Activated T-cell treated with anti-CD3 and anti-CD28 coated beads, Interleukin-2, amount 50 U/mL, for 4 hours (primary cell): Measurements from ENCODE around the gene SRSF12. TPM values are rescaled to one million over a fixed set of nuclear protein-coding genes. Genes with fewer than 3 reads are reported as not detected.

Experiments used
- ATAC-seq, 2 donors: fragments of 200-7000 bp; cut with Tn5 transposase; one replicate each; pipeline ENCODE4 v1.10.0; 2021
- DNase-seq: peaks from one replicate; pipeline ENCODE4 v3.0.0-alpha.2; 2020
- H3K27me3 Mint-ChIP-seq: one replicate; pipeline ENCODE4 v1.8.0; 2021; ENCODE audit warnings: low read depth, mixed read lengths
- H3K36me3 Mint-ChIP-seq: one replicate; pipeline ENCODE4 v1.8.0; 2022; ENCODE audit warnings: mixed read lengths; ENCODE audit not compliant: insufficient read depth
- H3K4me1 Mint-ChIP-seq: one replicate; pipeline ENCODE4 v1.8.0; 2021; ENCODE audit warnings: low read depth, mixed read lengths
- H3K4me3 Mint-ChIP-seq: one replicate; pipeline ENCODE4 v1.8.0; 2021; ENCODE audit warnings: mild to moderate bottlenecking, moderate library complexity, mixed read lengths
- H3K9me3 Mint-ChIP-seq: one replicate; pipeline ENCODE4 v1.8.0; 2021; ENCODE audit warnings: mixed read lengths
- total RNA-seq, 3 donors: library from RNA; stranded (reverse); gene quantifications; one replicate each; pipeline ENCODE4 v1.2.1, GENCODE V29; 2021

SRSF12 gene
- total RNA-seq, 3 donors from 2014 or later: 0.11 to 1.3 (median 0.30) TPM

DNA sequence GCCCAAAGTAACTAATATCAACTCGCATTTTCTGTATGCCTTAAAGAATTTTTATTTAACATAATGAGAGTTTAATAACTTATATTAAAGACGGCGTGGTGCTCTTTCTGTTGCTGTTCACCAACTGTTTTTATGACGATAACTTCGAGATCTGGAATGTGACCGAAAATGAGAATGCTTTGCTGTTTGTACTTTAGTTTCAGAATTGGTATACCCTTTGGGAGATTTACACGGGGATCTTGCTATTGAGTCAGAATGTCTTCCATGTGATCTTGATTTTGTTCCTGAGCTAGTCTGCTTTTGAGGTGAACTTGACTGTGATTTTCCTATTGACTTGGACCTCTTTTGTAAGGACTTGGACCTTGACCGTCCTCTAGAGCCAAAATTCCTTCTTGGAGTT is 19.4 kb downstream of the SRSF12 start:
- ATAC-seq: peak in 1 of 2 donors; percentile 63
- H3K27me3 Mint-ChIP-seq: no peaks in the 10 kb centered on the region
- no peaks in the 10 kb centered on the region for H3K9me3 Mint-ChIP-seq
- peaks cover 5% of the 10 kb centered on the region for H3K36me3 Mint-ChIP-seq
- no peak overlapping the region for H3K4me3 Mint-ChIP-seq
- DNase-seq: no peak
- H3K4me1 Mint-ChIP-seq: peaks cover 8% of the 10 kb centered on the region

DNA sequence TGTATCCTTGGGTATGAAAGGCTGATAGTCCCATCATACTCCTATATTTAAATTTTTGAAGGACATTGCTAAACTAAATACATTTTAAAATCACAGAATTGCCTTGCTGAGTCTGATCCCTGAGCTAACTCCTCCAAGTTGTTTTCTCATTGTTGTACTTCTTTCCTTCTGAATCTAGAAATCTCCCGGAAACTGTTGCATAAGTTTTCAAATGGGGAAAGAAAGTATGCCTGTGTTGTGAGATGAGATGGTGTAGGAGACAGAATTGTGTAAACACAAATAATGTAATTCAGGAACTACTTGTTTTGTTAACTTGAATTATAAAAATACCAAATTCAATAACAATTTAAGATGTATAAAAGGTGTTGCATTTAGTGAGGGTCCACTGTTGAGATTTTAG is 30.0 kb downstream of the SRSF12 start:
- Mint-ChIP-seq H3K9me3 (no peaks in the 10 kb centered on the region), H3K4me1 (peaks cover 55% of the 10 kb centered on the region), H3K27me3 (no peaks in the 10 kb centered on the region), H3K4me3 (no peak overlapping the region), H3K36me3 (peaks cover 20% of the 10 kb centered on the region)
- DNase-seq: no peak
- ATAC-seq: no peak

DNA sequence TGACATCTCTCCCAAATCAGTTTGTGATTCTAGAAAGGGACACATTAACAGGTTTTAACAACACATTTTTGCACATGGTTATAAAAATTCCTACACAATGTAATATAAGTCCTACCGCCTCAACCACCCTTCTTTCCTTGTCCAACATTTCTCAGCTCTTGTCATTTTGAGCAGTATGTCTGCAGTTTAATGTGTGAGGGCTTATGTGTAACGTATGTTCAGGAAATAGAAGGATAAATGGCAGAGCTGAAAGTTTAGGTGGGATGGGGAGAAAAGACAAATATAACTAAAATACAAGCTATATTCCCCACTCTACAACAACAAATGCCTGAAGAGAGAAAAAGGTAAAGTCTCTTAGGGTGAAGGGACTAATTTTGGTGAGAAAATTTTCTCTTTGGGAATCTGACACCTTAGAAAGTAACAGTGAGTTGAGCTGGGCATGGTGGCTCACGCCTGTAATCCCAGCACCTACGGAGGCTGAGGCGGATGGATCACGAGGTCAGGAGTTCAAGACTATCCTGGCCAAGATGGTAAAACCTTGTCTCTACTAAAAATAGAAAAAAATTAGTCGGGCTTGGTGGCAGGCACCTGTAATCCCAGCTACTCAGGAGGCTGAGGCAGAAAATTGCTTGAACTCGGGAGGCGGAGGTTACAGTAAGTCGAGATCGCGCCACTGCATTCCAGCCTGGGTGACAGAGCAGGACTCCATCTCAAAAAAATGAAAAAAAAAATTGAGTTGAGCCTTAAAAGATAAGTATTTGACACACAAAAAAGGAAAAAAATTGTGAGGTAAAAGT is 32.3 kb downstream of the SRSF12 start:
- peaks cover 55% of the 10 kb centered on the region for H3K4me1 Mint-ChIP-seq
- H3K9me3 Mint-ChIP-seq: no peaks in the 10 kb centered on the region
- DNase-seq (no peak), ATAC-seq (no peak)
- H3K36me3 Mint-ChIP-seq: peaks cover 23% of the 10 kb centered on the region
- no peak overlapping the region for H3K4me3 Mint-ChIP-seq
- no peaks in the 10 kb centered on the region for H3K27me3 Mint-ChIP-seq

DNA sequence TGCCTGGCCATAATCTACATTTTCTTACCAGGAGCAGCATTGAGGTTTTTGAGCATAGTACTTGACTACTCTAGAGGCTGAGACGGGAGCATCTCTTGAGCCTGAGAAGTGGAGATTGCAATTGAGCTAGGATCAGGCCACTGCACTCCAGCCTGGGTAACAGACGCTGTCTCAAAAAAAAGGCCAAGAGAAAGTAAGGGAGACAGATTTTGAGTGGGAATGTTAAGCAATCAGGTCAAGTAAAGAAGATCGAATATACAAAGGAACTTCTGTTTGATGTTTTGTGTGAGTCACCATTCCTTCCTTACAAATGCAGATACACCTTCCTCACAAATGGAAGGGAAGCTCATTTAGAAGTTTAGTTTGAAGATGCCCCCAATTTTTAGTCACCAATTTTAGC is 32.9 kb downstream of the SRSF12 start:
- peak overlapping the region; percentile 20 for H3K4me3 Mint-ChIP-seq
- DNase-seq: no peak

DNA sequence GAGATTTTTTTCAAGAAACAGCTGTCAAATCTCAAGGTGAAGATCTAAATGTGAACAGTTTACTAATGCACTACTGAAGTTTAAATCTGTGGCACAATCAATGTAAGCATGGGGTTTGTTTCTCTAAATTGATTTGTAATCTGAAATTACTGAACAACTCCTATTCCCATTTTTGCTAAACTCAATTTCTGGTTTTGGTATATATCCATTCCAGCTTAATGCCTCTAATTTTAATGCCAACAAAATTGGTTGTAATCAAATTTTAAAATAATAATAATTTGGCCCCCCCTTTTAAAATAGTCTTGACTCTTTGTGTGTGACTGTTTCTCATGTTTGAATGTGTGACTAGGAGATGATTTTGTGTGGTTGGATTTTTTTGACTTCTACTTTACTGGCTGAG is 33.3 kb downstream of the SRSF12 start:
- ATAC-seq (no peak), DNase-seq (no peak)
- peaks cover 23% of the 10 kb centered on the region for H3K36me3 Mint-ChIP-seq
- H3K4me3 Mint-ChIP-seq: peak overlapping the region; percentile 1
- no peaks in the 10 kb centered on the region for H3K27me3 Mint-ChIP-seq
- H3K9me3 Mint-ChIP-seq: no peaks in the 10 kb centered on the region
- peaks cover 51% of the 10 kb centered on the region for H3K4me1 Mint-ChIP-seq

More for the DNA sequence above, 32.9 kb downstream of the SRSF12 start:
- Mint-ChIP-seq H3K9me3 (no peaks in the 10 kb centered on the region), H3K36me3 (peaks cover 23% of the 10 kb centered on the region), H3K4me1 (peaks cover 55% of the 10 kb centered on the region), H3K27me3 (no peaks in the 10 kb centered on the region)
- ATAC-seq: no peak

DNA sequence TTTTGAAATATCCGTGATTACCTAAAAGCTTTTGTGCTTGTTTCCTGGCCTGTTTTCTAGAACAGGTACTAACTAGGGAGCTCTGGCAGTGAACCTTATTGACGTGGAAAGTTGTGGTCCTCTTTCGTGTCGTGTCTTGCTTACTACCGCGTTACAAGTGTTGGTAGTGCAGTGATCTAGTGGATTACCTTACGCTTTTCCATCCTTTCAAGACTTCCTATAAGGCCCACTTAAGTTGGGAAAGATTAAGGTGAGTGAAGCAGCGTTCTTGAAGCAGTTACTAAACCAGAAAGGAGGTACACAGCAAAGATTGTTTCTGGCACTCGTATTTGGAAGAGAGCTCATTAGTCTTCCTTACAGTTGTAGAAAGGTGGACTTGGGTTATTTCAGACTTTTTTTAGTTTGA is 35.4 kb downstream of the SRSF12 start:
- H3K4me3 Mint-ChIP-seq: peak overlapping the region; percentile 96
- peaks cover 49% of the 10 kb centered on the region for H3K4me1 Mint-ChIP-seq
- H3K27me3 Mint-ChIP-seq: no peaks in the 10 kb centered on the region
- peaks cover 23% of the 10 kb centered on the region for H3K36me3 Mint-ChIP-seq
- no peaks in the 10 kb centered on the region for H3K9me3 Mint-ChIP-seq
- DNase-seq (no peak), ATAC-seq (no peak)

DNA sequence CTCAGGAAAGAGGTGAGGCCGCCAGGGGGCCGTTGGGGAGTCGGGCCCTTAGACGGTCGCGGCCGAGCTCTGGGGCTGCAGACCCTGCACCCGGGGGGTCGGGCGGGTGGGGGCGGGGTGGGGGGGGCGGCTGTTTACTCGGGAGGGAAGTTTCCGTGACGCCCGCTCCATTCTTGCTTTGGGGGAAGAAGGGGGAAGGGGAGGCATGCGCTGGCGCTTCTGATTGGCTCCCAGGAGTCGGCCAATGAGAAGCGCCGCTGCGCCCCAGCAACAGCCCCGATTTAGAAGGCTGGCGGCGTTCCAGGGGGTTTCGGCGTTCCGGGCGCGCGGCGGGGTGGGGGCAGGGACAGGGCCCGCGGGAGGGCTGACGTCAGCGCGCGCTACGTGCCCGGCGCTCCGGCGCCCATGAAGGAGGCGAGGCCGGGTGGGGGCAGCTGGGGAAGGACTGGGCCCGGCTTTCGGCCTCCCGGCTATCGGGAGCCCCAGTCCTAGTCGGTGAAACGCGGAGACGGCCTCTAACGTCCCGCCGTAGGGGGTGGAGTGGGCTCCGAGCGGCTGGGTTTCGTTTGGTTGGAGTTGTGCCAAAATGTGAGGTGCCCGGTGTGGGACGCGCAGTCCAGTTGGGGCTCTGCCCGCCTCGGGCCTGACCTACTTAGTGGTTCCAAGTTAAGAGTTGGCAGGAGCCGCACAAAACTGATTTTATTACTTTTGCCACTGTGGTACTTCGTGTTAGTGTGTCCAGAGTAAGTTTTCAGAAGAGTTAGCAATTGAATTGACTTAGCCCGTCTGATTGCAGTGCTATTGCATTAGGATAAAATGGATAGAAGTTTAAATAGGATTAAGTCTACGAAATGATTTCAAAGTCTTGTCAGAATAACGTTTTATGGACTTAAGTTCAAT is 36.2 kb downstream of the SRSF12 start:
- Mint-ChIP-seq H3K4me1 (peaks cover 47% of the 10 kb centered on the region), H3K4me3 (peak overlapping the region; percentile 96), H3K27me3 (no peaks in the 10 kb centered on the region), H3K36me3 (peaks cover 23% of the 10 kb centered on the region), H3K9me3 (no peaks in the 10 kb centered on the region)
- ATAC-seq (peak; percentile 60 to 61), DNase-seq (peak; percentile 99)

DNA sequence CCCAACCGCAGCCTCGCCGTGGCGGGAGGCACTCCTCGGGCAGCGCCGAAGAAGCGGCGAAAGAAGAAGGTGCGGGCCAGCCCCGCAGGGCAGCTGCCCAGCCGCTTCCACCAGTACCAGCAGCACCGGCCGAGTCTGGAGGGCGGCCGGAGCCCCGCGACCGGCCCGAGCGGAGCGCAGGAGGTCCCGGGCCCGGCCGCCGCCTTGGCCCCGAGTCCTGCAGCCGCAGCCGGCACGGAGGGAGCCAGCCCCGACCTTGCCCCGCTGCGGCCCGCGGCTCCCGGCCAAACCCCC is 36.8 kb downstream of the SRSF12 start:
- peaks cover 43% of the 10 kb centered on the region for H3K4me1 Mint-ChIP-seq
- DNase-seq (no peak), ATAC-seq (peak; percentile 25 to 29)
- no peaks in the 10 kb centered on the region for H3K27me3 Mint-ChIP-seq
- peak overlapping the region; percentile 98 for H3K4me3 Mint-ChIP-seq
- peaks cover 23% of the 10 kb centered on the region for H3K36me3 Mint-ChIP-seq
- no peaks in the 10 kb centered on the region for H3K9me3 Mint-ChIP-seq

DNA sequence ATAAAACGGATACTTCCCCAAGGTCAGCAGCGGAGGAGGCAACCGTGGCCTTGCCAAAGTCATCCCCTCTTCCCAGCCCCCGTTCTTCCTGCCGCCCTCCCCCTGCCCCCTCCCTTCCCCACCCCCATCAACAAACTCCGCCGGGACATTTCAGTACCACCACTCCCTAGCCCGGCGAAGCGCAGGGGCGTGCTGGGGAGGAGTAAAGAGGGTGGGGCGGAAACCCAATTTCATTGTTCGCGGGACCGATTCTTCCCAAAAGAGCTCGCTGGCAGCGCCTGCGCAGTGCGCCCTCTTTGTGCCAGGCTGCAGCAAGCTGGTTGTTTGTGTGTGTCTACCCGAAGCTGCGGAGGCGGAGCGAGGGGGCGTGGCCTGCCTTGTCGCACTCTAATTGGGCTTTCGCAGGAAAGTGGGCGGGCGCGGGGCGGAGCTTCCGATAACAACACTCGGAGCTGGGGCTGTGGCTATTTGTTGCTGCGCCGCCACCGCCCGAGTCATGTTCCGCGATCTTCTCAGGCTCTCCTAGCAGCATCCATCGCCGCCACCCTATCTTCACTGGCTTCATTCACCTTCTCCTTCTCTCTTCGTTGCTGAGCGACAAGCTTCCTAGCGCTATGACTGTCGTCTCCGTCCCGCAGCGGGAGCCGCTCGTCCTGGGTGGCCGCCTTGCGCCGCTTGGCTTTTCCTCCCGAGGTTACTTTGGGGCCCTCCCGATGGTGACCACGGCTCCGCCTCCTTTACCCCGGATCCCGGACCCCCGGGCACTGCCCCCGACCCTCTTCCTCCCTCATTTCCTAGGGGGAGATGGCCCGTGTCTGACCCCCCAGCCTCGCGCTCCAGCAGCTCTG is 37.4 kb downstream of the SRSF12 start, which contains the start of gene PNRC1:
Gene PNRC1, plus strand, starts transcription at position 471 of the 848 bp plus-strand sequence. Its CDS starts 144 bp downstream, at position 615.
- DNase-seq (peak; percentile 100), ATAC-seq (peak; percentile 70 to 75)
- Mint-ChIP-seq H3K4me1 (peaks cover 43% of the 10 kb centered on the region), H3K9me3 (no peaks in the 10 kb centered on the region), H3K4me3 (peak within 1 kb of the TSS; percentile 98), H3K36me3 (peaks cover 20% of the 10 kb centered on the region), H3K27me3 (no peaks in the 10 kb centered on the region)

DNA sequence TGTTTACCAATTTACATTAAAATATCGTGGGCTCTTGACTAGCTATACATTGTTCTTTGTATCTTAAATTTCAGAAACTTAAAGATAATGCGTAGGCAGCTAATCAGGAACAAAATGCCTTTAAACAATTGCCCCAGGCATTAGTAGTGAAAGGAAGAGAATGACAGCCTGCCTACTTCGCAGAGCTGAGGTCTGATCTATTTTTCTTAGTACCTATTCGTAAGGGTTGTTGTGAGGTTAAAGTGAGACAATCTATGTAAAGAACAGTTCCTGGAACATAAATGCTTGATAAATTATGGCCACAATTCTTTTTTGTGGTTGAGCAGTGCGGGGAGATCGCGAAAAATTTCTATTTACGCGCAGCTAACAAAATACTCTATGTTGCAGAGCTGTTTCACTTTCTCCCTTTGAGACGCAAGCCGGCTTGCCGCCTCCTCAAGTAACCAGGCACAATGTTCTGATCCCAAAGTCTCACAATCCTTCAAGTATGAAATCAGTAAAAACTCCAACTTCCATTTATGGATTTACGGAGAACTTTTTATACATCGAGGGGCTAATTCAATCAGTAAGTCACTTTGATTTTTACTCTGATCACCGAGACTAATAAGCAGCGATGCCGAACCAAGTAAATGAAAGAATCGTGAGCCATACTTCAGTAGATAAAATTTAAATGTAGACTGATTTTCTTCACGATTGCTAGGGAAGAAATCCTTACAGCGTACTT is 38.2 kb downstream of the SRSF12 start:
- DNase-seq: peak; percentile 31
- Mint-ChIP-seq H3K9me3 (no peaks in the 10 kb centered on the region), H3K4me3 (peak overlapping the region; percentile 98), H3K27me3 (no peaks in the 10 kb centered on the region), H3K4me1 (peaks cover 34% of the 10 kb centered on the region), H3K36me3 (peaks cover 12% of the 10 kb centered on the region)
- peak; percentile 8 to 12 for ATAC-seq

DNA sequence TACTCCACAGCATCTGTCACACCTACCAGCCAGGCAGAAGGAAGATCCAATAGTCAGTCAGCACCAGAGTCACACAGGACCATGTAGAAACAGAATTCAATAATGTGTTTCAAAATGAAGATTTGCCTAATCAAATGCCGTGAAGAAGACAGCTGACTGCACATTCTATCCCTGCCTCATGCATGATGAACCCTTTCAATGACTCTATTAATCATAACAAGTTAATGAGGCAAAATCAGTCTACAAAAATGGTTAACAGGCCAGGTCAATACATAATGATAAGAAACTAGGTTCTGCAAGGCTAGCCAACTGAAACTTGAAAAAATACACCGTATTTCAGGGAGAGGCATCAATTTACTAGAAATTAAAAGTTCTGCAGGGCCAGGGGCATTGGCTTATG is 44.0 kb downstream of the SRSF12 start:
- Mint-ChIP-seq H3K4me1 (peaks cover 12% of the 10 kb centered on the region), H3K27me3 (peaks cover 8% of the 10 kb centered on the region), H3K9me3 (no peaks in the 10 kb centered on the region), H3K4me3 (no peak overlapping the region), H3K36me3 (no peaks in the 10 kb centered on the region)
- DNase-seq (no peak), ATAC-seq (no peak)

DNA sequence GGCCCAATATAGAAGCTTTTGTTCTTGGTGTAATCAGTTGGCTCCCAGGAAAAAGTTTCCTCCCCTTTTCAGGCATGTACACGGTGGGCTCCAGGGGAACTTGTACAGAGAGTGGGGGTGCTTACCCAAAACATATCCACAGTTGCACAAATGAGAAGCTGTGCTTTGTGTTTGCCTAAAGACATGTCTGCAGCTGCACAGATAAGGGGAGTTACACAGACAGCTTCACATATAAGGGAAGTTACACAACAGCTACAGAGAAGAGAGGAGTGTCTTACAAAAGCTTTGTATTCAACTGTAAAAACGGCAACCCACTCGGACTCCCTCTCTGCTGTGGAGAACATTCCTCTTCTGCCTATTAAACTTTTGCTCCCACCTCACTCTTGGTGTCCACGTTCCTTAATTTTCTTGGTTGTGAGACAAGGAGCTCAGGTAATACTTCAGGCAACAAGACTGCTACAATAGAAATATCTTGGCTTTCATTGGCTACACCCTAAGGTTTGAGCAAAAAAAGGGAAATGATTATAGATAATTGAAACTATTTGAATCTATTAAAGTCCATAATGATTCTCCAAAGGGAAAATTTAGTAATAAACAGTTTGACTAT is 44.8 kb downstream of the SRSF12 start:
- no peaks in the 10 kb centered on the region for H3K9me3 Mint-ChIP-seq
- H3K4me1 Mint-ChIP-seq: peaks cover 7% of the 10 kb centered on the region
- peaks cover 8% of the 10 kb centered on the region for H3K27me3 Mint-ChIP-seq
- ATAC-seq: no peak
- H3K4me3 Mint-ChIP-seq: no peak overlapping the region
- H3K36me3 Mint-ChIP-seq: no peaks in the 10 kb centered on the region
- DNase-seq: no peak

DNA sequence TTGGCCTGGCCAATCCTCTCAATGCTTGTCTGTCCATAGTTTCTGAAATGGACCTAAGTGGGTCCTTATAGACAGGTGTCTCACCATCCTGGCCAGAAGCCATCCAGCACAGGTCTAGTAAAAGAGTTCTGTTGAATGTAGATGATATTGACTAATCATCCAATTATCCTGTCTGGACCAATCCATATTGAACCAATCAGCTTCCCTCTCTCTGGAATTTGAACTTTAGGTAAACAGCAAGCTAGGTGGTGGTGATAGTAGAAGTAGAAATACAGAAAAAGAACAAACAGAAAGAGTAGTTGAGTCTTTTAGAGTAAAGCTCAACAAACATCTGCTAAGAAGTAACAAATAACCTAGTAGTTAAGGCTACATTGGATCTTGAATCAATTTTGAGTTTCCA is 46.8 kb downstream of the SRSF12 start:
- H3K27me3 Mint-ChIP-seq: peaks cover 12% of the 10 kb centered on the region
- ATAC-seq (no peak), DNase-seq (no peak)
- peaks cover 2% of the 10 kb centered on the region for H3K4me1 Mint-ChIP-seq
- no peaks in the 10 kb centered on the region for H3K9me3 Mint-ChIP-seq
- H3K36me3 Mint-ChIP-seq: no peaks in the 10 kb centered on the region
- no peak overlapping the region for H3K4me3 Mint-ChIP-seq
